GM18870 (cell line): ENCODE results near the gene SHANK1.

ENCODE experiments used
- ATAC-seq: cut with Tn5 transposase; IDR thresholded peaks from one replicate; pipeline ENCODE4 v1.9.1; 2021; ENCODE audit warnings: moderate library complexity; ENCODE audit not compliant: unreplicated experiment

The SHANK1 gene

DNA sequence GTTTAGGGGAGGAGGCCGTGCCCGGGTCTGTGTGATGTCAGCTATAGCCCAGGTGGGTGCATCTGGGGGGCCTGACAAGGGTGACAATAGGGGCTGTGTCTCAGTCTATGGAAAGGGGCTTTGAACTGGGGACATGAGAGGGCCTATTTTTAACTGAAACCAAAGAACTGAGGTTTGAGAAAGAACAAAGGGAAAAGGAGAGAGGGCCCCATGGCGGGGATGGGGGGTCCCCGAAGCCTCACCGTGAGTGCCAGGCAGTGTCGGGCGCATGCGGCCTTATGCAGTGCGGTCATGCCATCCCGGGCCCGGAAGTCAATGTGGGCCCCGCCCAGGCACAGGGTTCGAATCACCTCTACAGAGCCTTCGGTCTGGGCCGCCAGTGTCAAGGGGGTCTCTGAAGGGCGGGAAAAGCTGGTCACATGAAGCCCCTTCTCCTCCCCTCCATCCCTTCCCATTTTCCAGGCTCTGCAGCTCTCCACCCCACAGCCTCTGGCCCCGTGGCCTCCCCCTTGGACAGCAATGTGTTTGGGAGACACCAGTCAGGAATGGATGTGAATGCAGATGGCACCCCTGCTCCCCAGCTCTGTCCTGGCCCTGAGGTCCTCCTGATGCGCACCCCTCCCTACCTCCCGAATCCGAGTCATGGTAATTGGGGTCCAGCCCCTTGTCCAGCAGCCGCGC is 5.9 kb downstream of the SHANK1 start:
- no peak for ATAC-seq

DNA sequence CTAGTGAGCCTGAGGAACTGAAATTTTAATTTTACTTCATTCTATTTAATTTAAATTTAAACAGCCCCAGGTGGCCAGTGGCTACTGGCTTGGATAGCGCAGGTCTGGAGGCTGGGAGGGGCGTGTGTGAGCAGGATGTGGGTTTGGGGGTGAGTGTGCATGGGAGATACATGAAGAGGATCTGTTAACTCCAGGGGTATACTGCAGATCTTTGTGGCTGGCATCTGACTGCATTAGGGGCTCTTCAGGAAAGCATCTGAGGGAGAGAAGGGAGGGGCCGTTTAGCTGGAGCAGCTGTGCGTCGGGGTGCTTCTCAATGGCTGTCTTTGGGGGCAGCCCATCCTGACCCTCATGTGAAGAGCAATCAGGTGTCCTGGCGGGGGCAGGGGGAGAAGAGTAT is 6.8 kb downstream of the SHANK1 start:
- no peak for ATAC-seq

DNA sequence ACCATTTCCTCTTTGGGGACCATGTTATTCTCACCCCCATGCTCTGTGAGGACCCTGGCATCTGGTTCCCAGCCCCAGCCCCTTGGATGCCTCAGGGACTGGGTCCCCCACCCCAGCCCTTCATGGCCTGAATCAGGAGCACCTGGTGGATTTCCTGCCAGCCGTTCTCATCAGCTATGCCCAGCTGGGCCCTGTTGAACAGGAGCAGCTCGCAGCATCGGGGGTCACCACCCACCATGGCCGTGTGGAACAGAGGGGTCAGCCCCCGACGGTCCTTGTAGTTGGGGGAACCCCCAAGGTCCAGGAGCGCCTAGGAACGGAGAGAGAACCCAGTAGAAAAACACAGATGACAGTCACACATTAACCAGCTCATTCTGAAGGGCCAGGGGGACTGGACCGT is 7.8 kb downstream of the SHANK1 start:
- ATAC-seq: no peak

DNA sequence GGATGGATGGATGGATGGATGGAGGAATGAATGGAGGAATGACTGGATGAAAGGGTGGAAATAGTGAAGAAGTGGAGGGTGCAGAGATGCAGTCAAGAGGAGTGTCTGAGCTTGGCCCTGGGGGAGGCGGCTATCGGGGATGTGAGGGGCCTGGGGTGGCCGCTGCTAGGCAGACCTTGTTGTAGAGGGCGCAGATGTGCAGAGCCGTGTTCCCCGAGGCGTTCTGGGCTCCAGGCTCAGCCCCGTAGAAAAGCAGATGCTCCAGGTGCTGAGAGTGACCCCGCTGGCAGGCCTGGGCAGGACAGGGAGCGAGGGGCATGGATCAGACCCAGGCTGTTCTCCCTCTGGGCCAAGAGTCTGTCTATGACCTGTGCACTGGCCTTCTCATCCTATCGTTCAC is 8.4 kb downstream of the SHANK1 start:
- ATAC-seq: no peak

DNA sequence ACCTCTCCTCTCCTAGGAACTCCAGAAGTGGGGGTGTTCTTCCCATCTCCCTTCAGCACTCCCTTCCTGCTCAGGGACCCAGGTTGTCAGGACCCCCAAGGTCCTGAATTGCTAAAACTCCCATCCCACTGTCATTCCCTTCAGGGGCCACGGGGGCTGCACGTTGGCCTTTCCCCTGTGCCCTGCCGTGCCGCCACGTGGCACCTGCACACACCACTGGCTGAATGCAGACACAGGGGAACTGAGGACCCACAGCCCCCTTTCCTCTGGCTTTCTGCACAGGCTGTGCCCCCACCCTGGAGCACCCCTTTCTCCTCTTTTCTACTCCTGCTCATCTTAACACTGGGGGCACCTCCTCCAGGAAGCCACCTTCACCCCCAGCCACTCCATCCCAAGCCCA is 9.0 kb downstream of the SHANK1 start:
- no peak for ATAC-seq

DNA sequence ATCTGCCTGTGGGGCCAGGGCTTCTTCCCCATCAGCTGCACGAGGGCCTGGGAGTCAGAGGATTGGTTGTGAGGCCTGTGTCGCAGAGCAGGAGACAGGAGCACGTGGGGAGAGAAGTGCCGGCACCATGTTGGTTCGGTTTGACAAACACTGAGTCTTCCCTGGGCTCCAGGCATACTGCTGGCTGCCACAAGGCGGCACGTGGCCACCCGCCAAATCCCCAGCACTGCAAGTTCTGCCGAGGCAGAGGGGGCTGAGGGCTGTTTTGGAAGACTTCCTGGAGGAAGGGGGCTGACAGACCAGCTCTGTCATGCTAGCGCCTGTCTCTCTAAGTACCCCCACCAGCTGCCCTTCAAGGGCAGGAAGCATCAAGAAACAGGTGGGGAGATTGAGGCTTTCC is 9.5 kb downstream of the SHANK1 start:
- ATAC-seq: no peak

DNA sequence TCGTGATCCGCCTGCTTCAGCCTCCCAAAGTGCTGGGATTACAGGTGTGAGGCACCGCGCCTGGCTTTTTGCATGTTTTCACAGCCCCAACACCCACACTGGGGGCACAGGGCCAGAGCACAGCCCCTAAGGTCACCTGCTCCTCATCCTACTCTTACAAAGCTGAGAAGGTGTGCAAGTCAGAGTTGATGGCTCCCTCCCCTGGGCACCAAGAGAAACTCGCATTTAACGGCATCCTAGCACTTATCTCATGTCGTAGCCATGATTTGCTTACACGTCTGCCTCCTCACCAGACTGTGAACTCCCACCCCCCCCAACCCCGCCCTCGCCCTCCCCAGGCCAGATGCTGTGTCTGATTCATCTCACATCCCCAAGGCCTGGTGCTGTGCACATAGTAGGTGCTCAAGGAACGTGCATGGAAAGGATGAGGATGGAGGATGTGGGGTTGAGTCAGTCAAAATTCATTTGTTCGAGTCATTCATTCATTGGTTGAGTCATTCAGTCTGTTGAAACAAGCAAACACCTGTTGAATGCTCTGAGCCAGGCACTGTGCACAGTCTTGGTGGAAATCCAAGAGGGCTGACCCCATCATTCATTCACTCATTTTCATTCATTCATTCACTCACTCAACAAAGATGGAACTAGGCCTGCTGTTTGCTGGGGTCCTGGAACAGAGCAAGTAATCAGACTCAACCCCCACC is 11.3 kb downstream of the SHANK1 start:
- no peak for ATAC-seq

DNA sequence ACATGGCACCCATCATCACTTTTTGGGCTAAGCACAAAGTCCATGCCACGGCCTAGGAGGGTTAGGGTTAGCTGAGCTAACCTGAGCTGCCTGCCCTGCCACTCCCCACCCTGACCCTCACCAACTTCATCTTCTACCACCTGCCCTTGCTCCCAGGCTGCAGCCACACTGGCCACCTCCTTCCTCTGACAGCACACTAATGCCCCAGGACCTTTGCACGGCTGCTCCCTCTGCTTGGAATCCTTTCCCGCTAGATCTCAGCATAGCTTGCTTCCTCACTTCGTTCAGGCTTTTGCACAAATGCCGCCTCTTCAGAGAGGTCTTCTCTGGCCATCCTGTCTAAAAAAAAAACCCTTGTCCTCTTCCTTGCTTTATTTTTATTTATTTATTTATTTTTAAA is 13.2 kb downstream of the SHANK1 start:
- ATAC-seq: no peak

DNA sequence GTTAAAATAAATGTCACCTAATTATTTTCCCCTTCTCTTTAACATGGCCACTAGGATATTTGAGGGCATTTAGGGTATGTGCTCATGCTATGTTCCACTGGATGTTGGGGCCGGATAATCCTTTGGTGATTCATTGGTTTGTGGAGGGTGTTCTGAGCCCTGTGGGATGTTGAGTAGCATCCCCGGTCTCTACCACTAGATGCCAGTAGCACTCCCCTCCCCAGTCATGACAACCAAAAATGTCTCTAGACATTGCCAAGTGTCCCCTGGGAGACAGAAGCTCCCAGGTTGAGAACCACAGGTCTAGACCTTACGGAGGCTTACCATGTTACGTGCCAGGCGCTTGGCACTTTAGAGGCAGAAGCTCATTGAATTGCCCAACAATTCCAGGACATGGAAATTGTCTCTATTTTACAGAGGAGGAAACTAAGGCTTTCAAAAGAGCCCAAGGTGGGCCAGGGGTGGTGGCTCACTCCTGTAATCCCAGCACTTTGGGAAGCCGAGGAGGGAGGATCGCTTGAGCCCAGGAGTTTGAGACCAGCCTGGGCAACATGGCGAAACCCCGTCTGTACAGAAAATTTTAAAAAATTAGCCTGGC is 14.1 kb downstream of the SHANK1 start:
- no peak for ATAC-seq

DNA sequence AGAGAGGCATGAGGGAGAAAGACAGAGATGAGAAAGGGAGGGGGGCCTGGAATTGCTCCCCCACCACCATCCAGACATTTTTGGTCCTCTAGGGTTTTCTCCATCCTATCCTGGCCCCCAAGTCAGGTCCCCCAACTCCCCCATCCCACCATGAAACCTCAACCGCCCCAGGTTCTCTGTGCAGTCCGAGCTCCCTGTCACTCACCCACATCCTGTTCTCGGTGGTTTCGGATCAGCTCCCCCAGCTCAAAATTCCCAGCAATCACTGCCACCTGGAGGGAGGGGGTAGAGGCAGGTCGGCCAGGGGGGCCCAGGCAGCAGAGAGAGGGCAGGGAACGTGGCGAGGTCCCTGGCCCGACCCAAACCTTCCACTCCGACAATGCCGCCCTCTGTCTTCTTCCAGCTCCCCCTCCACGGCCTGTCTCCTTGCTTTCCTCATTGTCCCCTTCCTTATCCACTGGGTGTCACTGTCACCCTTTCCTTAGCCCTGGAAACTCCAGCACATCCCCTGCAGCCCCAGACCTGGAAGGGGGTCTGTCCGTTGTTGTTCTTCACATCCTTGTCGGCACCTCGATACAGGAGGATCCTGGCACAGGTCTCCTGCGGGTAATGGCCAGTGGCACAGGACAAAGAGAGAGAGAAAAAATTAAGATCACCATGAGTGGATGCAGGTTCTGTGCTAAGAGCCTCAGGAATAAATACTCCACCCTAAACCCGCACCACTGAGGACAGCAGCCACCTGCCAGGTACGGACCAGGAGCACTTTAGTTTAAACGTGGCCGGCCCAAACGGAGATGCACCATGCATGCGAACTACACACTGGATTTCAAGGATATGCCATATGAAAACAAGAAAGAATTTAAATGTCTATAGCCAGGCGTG is 15.4 kb downstream of the SHANK1 start:
- no peak for ATAC-seq

DNA sequence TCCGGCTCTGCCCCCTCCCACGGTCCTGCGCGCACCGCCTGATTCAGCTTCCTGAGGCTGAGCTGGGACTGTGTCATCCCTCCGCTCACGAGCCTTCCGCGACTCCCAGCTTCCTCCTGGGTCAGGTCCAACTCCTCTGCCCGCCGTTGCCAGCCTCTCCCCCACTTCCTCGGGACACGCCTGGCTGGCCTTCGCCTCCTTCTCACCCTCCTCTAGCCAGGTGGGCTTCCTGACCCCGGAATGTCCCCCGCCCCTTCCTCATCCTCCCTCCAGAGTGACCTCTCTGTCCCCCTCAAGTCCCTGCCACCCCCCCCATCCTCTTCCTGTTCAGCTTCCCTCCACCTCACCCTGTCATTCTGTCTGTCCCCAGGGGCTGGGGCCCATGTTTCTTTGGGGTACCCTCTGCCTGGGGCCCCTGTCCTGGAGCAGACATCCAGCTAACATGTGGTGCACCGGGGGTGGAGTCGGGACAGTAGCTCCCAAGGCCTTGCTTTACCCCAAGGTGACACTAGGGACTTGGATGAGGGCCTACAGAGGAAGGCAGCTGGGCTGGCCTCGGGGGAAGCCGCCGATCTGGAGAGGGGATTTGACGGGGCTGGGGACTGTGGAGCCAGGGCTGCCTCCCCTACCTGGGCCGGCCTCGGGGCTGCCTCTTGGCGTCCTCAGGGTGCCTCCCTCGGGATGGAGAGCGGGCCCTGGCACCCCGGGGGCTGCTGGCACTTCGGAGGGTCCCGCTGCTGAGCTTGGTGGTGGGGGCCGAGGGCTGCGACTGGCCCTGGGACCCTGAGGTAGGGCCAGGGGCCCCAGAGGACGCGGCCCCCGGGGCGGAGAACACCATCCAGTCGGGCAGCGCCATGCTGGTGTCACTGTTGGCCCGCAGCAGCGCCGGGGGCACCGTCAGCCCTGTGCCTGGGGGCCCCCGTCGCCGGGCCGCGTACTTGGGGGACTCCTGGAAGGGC is 16.5 kb downstream of the SHANK1 start:
- ATAC-seq: no peak

DNA sequence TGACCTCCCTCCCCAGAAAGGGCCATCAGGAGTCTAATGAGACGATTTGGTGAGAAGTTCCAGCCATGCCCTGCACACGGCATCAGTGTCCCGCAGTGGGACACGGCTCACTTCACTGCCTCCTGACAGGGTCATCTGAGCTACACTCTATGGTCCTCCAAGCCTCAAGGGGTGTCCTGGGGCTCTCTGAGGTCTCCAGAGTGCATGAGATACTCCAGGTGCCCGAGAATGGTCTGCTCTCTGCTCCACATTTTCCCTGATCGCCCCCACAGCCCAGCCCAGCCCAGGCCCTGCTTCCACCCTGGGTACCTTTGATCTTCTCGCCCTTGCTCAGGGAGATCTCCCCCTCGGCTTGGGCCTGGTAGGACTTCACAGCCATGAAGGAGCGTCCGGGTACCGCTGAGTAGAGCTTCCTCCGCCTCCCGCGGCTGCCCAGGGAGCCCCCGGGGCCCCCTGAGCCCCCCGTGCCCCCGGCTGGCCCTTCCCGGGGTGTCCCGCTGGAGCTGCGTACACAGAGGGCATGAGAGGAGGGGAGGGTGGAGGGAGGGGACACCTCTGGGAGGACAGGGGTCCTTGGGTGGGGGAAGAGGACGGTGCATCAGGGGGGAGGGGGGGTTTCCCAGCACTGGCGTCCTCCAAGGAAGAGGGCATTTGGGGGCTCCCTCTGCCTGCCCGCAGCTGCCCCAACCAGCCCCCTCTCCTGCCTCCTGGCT is 17.3 kb downstream of the SHANK1 start:
- no peak for ATAC-seq

DNA sequence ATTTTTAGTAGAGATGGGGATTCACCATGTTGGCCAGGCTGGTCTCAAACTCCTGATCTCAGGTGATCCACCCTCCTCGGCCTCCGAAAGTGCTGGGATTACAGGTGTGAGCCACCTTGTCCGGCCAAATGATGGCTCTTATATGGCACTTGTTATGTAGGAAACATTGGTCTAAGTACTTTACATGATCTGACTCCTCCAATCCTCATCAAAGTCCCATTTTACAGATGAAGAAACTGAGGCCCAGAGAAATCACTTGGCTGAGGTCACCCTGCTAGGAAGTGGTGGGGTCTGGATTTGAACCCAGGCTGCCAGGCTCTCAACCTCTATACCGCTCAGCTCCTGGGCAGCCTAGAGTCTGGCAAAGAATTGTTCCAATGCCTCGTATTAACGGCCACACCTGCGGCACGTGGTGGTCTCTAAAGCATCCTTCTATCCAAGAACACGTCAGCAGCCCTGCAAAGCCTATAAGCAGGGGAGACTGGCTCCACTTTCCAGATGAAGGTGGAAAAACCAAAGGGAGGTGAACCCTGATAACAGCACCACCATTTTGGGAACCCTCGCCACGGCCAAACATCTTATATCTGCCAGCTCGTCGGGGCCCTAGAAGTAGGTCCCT is 18.1 kb downstream of the SHANK1 start:
- ATAC-seq: no peak

DNA sequence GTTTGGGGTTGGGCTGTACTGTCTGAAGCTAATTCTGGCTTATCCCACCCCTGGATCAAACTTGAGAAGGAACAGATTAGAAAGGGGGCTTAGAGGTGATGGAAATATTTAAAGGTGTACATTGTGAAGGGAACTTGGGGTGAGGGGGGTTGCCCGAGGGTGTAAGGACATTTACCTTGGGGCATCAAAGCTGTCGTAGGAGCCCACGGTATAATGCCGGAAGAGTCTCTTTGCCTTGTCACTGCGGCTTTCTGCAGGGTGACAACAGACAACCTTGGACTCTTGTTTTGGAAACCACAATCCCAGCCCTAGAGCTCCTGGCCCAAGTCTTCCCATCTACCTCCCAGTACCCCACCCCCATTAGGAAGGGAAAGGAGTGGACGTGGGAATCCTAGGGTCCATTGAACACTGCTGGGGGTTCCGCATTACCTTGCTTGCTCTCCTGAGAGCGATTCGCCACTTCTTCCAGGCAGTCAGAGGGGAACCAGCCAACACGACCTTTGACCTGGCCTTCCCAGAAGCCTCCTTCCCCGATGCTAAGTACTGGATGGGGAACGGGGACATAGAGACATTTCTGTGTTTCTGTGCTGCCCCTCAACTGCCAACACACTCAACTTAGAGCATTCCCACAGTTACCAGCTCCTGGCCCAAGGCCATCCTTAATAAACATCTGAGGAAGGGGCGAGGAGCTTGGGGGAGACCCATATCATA is 22.0 kb downstream of the SHANK1 start:
- no peak for ATAC-seq

DNA sequence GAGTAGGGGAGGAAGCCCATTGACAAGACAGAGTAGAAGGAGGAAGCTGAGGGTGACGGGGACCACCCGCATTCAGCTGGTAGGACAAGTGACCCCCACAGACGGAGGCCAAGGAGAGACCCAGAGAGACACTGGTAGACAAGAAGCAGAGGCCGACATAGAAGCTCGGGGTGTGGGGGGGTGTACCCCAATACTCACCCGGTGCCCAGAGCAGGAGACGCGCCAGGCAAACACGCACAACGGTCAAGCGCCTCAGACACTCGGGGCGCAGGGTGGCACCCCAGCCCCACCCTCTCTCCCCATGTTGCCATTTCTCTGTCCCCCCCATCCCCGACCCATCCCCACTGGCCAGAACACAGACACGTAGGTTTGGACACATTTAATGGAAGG is 23.5 kb downstream of the SHANK1 start:
- no peak for ATAC-seq

DNA sequence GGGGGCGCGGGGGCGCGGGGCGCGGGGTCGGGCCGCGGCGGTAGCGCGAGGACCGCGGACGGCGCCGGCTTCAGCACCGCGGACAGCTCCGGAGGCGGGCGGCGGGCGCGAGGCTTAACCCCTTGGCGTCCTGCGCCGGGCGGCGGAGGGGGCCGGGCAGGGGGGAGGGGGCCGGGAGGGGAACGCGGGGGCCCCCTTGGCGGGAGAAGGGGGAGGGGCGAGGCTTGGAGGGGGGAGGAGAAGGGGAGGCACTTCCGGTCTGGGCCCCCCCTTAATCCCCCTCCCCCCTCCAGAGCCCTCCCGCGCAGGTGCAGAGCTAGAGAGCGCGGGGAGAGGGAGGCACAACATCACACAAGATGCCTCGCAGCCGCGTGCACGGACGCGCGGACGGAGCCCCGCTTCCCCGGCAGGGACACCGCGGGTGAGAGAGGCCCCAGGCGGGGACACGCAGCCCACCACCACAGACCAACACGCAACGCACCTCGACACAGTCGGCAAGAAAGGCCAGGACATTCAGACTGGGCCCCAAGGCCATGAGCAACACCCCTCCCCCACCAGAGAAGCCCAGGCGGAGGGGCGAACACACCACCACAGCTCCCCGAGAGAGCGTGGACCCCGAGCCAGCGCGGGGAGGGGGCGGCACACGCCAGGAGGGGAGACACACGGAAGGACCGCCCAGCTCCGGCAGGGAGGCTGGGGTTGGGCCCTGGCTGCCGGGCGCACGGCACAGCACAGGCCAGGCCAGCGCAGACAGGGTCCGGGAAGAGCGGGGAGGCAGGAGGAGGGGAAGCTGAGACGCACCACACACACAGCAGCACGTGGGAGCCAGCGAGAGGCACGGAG is 24.1 kb downstream of the SHANK1 start:
- no peak for ATAC-seq

DNA sequence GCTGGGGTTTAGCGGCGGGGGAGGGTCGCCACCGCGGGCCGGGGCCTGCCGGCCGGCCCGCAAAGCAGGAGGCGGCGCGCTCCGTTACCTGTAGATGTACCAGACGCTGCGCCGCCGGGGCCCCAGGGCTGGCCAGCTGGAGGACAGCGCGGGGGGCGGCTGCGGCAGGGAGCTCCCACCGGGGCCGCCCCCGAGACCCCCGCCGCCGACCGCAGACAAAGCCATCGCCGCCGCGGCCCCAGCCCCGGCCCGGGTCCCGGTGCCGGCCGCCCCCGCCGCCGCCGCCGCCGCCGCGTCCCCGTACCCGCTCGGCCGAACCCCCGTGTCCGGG is 24.8 kb downstream of the SHANK1 start:
- no peak for ATAC-seq
